Measurements from ENCODE around the gene AOC2.

AOC2 gene

DNA sequence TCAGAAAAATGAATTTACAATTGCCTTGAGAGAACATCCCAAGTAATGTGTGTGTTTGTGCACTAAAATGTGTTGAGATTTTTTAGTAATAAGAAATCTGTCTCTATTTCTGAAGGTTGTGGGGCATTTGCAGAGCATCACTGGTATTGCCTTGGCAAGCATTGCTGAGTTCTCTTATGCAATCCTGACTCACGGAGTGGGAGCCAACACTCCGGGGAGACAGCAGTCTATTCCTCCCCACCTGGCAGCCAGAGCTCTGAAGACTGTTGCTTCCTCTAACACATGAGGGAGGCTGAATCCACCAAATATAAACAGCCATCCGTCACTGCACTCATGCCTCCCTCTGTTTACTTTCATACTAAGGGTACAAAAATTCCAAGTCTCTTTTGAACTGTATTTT lies 35.1 kb upstream of the AOC2 start:
- TF ChIP-seq, protein P1, sequence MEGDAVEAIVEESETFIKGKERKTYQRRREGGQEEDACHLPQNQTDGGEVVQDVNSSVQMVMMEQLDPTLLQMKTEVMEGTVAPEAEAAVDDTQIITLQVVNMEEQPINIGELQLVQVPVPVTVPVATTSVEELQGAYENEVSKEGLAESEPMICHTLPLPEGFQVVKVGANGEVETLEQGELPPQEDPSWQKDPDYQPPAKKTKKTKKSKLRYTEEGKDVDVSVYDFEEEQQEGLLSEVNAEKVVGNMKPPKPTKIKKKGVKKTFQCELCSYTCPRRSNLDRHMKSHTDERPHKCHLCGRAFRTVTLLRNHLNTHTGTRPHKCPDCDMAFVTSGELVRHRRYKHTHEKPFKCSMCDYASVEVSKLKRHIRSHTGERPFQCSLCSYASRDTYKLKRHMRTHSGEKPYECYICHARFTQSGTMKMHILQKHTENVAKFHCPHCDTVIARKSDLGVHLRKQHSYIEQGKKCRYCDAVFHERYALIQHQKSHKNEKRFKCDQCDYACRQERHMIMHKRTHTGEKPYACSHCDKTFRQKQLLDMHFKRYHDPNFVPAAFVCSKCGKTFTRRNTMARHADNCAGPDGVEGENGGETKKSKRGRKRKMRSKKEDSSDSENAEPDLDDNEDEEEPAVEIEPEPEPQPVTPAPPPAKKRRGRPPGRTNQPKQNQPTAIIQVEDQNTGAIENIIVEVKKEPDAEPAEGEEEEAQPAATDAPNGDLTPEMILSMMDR (IDR thresholded peaks at IDR 0.05): no peak
- Mint-ChIP-seq H3K27me3 (ENCODE audit: low read depth, poor library complexity) (no peaks in the 10 kb centered on the region), H3K4me3 (no peak overlapping the region), H3K36me3 (ENCODE audit: low read depth) (peaks cover 26% of the 10 kb centered on the region), H3K4me1 (peaks cover 18% of the 10 kb centered on the region), H3K27ac (peak overlapping the region; percentile 47), H3K9me3 (no peaks in the 10 kb centered on the region)
- no peak for DNase-seq

DNA sequence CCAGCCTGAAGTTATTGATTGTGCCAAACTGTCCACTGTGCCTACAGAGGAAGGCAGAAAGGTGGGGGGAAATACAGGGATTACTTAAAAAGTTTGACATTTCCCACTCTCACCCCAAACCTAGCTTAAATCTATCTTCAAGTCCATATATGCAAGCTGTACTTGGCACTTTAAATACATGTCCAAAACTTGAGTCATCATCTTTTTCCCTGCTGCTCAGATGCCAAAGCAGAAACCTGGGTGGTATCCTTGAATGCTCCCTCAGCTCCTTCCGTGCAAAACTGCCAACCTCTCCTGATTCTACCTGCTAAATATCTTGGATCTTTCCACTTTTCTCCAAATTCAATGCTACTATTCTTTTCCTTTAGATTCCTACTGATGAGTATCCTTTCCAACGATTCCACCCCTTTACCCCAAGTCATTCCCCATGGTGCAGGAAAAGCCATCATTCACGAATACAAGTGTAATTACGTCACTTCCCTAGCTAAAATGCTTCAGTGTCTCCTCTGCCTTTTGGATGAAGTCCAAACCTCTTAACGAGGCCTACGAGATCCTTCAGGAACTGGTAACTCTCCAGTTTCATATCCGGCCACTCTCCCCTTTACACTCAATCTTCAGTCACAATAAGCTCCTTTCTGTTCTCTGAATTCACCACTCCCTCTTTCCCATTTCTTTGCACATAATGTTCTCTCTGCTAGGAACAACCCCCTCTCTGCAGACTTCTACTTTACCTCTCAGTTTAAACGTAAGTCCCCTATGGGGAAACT lies 29.6 kb upstream of the AOC2 start:
- TF ChIP-seq, protein P1 (IDR thresholded peaks at IDR 0.05): no peak
- Mint-ChIP-seq H3K9me3 (no peaks in the 10 kb centered on the region), H3K4me3 (no peak overlapping the region), H3K36me3 (ENCODE audit: low read depth) (peaks cover 66% of the 10 kb centered on the region), H3K27me3 (ENCODE audit: low read depth, poor library complexity) (no peaks in the 10 kb centered on the region), H3K27ac (no peak overlapping the region), H3K4me1 (no peaks in the 10 kb centered on the region)
- DNase-seq: no peak

DNA sequence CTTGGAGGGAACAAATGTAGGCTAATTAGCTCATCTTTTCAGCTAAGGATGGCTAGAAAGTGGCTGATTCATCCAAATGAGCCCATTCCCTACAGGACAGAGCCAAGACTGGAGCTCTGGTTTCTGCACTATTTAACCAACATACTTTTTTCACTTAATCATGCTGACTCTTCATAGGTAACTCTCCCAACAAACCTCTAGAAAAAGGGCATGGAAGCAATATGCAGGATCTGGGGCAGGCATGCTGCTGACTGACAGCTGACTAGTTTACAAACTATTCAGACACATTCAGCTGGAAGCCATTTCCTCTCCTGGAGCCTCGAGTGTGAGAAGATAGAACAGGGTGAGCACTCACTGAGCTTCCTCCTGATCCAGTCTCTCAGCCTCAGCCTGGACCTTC lies 26.5 kb upstream of the AOC2 start:
- peaks cover 13% of the 10 kb centered on the region for H3K4me1 Mint-ChIP-seq
- no peaks in the 10 kb centered on the region for H3K27me3 Mint-ChIP-seq (ENCODE audit: low read depth, poor library complexity)
- H3K36me3 Mint-ChIP-seq (ENCODE audit: low read depth): peaks cover 66% of the 10 kb centered on the region
- TF ChIP-seq, protein P1 (IDR thresholded peaks at IDR 0.05): no peak
- no peak for DNase-seq
- H3K27ac Mint-ChIP-seq: no peak overlapping the region
- no peaks in the 10 kb centered on the region for H3K9me3 Mint-ChIP-seq
- no peak overlapping the region for H3K4me3 Mint-ChIP-seq

DNA sequence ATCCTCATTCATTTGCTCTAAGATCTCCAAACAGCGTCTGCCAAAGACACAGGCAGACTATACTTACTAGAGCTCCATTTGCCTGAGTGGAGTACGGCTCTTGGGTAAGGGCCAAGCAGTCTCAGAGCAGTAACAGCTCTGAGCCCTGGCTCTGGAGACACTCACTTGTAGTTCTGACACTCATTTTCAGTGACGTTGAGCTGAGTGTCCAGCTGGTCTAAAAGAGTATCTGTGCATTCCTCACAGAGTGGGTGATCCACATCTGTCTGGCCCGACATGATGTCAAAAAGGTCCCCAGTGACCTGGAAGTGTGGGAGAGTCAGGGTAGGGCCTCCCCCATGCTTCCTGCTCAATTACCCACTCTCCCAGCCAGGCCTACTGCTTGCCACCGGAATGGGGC lies 26.0 kb upstream of the AOC2 start:
- no peaks in the 10 kb centered on the region for H3K27me3 Mint-ChIP-seq (ENCODE audit: low read depth, poor library complexity)
- no peak for DNase-seq
- TF ChIP-seq, protein P1 (IDR thresholded peaks at IDR 0.05): no peak
- no peak overlapping the region for H3K27ac Mint-ChIP-seq
- no peaks in the 10 kb centered on the region for H3K9me3 Mint-ChIP-seq
- H3K36me3 Mint-ChIP-seq (ENCODE audit: low read depth): peaks cover 65% of the 10 kb centered on the region
- no peak overlapping the region for H3K4me3 Mint-ChIP-seq
- H3K4me1 Mint-ChIP-seq: peaks cover 16% of the 10 kb centered on the region

DNA sequence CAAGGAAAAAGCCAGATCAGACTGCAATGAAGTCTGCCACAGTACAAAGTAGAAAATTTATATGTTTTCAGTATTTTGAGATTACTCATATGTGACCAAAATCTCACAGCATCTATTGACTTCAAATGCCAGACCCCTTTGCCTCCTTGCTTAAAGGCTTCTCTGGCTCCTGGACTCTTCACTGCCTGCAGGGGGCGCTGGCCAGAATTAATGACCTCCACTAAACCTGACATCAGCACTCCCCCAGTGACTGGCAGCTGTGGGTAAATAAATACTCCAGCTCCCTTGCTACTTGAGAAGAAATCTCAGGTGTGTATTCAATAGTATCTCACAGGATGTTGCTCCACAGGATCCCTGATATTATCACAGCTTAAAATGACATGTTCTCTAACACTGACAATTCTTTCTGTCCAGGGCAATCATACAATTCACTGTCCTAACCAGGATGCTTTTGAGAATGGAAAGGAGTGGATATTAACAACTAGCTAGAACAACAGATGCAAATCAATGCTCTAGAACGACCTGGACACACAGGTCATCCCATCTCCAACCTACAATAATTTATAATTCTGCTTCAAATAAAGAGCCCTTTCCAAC lies 24.3 kb upstream of the AOC2 start:
- Mint-ChIP-seq H3K27me3 (ENCODE audit: low read depth, poor library complexity) (peaks cover 5% of the 10 kb centered on the region), H3K27ac (peak overlapping the region; percentile 9), H3K4me1 (peaks cover 23% of the 10 kb centered on the region), H3K4me3 (no peak overlapping the region), H3K36me3 (ENCODE audit: low read depth) (peaks cover 49% of the 10 kb centered on the region), H3K9me3 (no peaks in the 10 kb centered on the region)
- peak; percentile 77 for DNase-seq
- TF ChIP-seq, protein P1 (IDR thresholded peaks at IDR 0.05): peak; percentile 79

DNA sequence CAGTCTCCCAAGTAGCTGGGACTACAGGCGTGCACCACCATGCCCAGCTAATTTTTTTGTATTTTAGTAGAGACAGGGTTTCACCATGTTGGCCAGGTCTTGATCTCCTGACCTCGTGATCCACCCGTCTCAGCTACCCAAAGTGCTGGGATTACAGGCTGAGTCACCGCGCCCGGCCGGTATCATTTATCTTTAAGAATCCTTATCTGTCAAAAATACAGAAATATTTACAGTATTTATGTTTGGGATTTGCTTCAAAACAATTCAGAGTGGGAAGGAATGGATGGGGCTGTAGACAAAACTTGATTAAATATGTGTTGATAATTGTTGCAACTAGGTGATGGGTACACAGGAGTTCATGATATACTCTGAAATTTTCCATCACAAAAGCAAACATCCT lies 23.2 kb upstream of the AOC2 start:
- H3K4me3 Mint-ChIP-seq: peak overlapping the region; percentile 12
- H3K27me3 Mint-ChIP-seq (ENCODE audit: low read depth, poor library complexity): peaks cover 13% of the 10 kb centered on the region
- H3K9me3 Mint-ChIP-seq: no peaks in the 10 kb centered on the region
- no peak overlapping the region for H3K27ac Mint-ChIP-seq
- no peak for DNase-seq
- peaks cover 40% of the 10 kb centered on the region for H3K36me3 Mint-ChIP-seq (ENCODE audit: low read depth)
- TF ChIP-seq, protein P1 (IDR thresholded peaks at IDR 0.05): no peak
- H3K4me1 Mint-ChIP-seq: peaks cover 23% of the 10 kb centered on the region
